Measurements from ENCODE around the gene IL1RL2. TPM values are rescaled to one million over a fixed set of nuclear protein-coding genes. Genes with fewer than 3 reads are reported as not detected.

Gene IL1RL2
- total and polyA plus RNA-seq, 7 donors = 0.27 to 0.90 (median 0.60) TPM; not detected in 4

- Histone ChIP-seq H3K9me3 (no peaks in the 10 kb centered on the region), H3K4me1 (peaks cover 0 to 11% (median 4%) of the 10 kb centered on the region in 4 donors), H3K4me3 (no peak overlapping the region), H3K27ac (no peak overlapping the region), H3K27me3 (no peaks in the 10 kb centered on the region), H3K36me3 (no peaks in the 10 kb centered on the region)
- TF ChIP-seq CTCF (IDR thresholded peaks at IDR 0.05) (no peak), POLR2A (IDR thresholded peaks at IDR 0.05) (no peak), EP300 (IDR thresholded peaks at IDR 0.05) (peak in 2 of 4 donors; percentile 1 to 46), POLR2AphosphoS5 (IDR thresholded peaks at IDR 0.05) (no peak)
- DNase-seq = peak; percentile 43
- WGBS, 2 donors = 54 to 69% methylated on average over 10 of the region's 10 CpGs
- intact Hi-C loops (cut with DNase I) = no loop called here
Observed at GRCh38 chr2:102238039-102238756, 51.4 kb downstream of the IL1RL2 start.

- Histone ChIP-seq H3K4me3 (no peak overlapping the region), H3K27me3 (no peaks in the 10 kb centered on the region), H3K9me3 (no peaks in the 10 kb centered on the region), H3K36me3 (no peaks in the 10 kb centered on the region), H3K27ac (no peak overlapping the region), H3K4me1 (peaks cover 0 to 11% (median 4%) of the 10 kb centered on the region in 4 donors)
- WGBS, 2 donors = 93 to 98% methylated on average over 2 of the region's 2 CpGs
- intact Hi-C loops (cut with DNase I) = no loop called here
- DNase-seq = no peak
- TF ChIP-seq POLR2AphosphoS5 (IDR thresholded peaks at IDR 0.05) (no peak), EP300 (IDR thresholded peaks at IDR 0.05) (no peak), CTCF (IDR thresholded peaks at IDR 0.05) (no peak), POLR2A (IDR thresholded peaks at IDR 0.05) (no peak)
Observed at GRCh38 chr2:102238778-102239177, 52.0 kb downstream of the IL1RL2 start.

- Histone ChIP-seq H3K4me3 (no peak overlapping the region), H3K36me3 (no peaks in the 10 kb centered on the region), H3K9me3 (no peaks in the 10 kb centered on the region), H3K27me3 (no peaks in the 10 kb centered on the region), H3K4me1 (peaks cover 0 to 11% (median 4%) of the 10 kb centered on the region in 4 donors), H3K27ac (no peak overlapping the region)
- intact Hi-C loops (cut with DNase I) = no loop called here
- TF ChIP-seq POLR2AphosphoS5 (IDR thresholded peaks at IDR 0.05) (no peak), POLR2A (IDR thresholded peaks at IDR 0.05) (no peak), CTCF (IDR thresholded peaks at IDR 0.05) (no peak), EP300 (IDR thresholded peaks at IDR 0.05) (no peak)
- DNase-seq = no peak
- 92 to 97% methylated on average over 7 of the region's 7 CpGs for WGBS, 2 donors
Observed at GRCh38 chr2:102239344-102239743, 52.5 kb downstream of the IL1RL2 start.

GRCh38 chr2:102240640-102241370 lies 54.0 kb downstream of the IL1RL2 start:
- H3K9me3 ChIP-seq = no peaks in the 10 kb centered on the region
- TF ChIP-seq POLR2AphosphoS5 (IDR thresholded peaks at IDR 0.05) (peak; percentile 46 to 71 (median 57)), POLR2A (IDR thresholded peaks at IDR 0.05) (no peak), CTCF (IDR thresholded peaks at IDR 0.05) (peak; percentile 89 to 96 (median 94)), EP300 (IDR thresholded peaks at IDR 0.05) (no peak)
- peak overlapping the region; percentile 51 to 63 (median 54) for H3K27ac ChIP-seq
- peaks cover 0 to 11% (median 4%) of the 10 kb centered on the region in 4 donors for H3K4me1 ChIP-seq
- peak; percentile 96 for DNase-seq
- no peaks in the 10 kb centered on the region for H3K27me3 ChIP-seq
- no peak overlapping the region for H3K4me3 ChIP-seq
- H3K36me3 ChIP-seq = no peaks in the 10 kb centered on the region
- 14 to 16% methylated on average over 22 of the region's 22 CpGs for WGBS, 2 donors
- intact Hi-C loops (cut with DNase I) = loop anchor here (1.0 to 5.0 kb wide), 5 partner anchors 54 to 359 kb away; partner anchors contain the start of gene IL1RL2
